ENCODE data around the gene SLC25A18. TPM values are rescaled to one million over a fixed set of nuclear protein-coding genes. Genes with fewer than 3 reads are reported as not detected.

Gene SLC25A18
- total and polyA plus RNA-seq, 2 of the 4 experiments (the other 2 are of a cell fraction), result 0.05 TPM; not detected in 1

- Histone ChIP-seq H3K4me2 (ENCODE audit: low read depth, low read length) (no peak overlapping the region), H3K27me3 (ENCODE audit: control insufficient read depth, insufficient read depth, low read length) (no peaks in the 10 kb centered on the region), H3K4me1 (ENCODE audit: control insufficient read depth, insufficient read depth, low read length) (no peaks in the 10 kb centered on the region), H3K4me3 (ENCODE audit: insufficient read depth, low read depth, low read length) (no peak overlapping the region), H3K14ac (replicated peaks; ENCODE audit: low read depth, low read length) (no peak overlapping the region), H3K36me3 (ENCODE audit: control insufficient read depth, insufficient read depth, low read length) (no peaks in the 10 kb centered on the region), H4K91ac (ENCODE audit: insufficient read depth, low read depth, low read length) (no peak overlapping the region), H2AFZ (replicated peaks; ENCODE audit: low read length, poor library complexity) (no peak overlapping the region), H4K5ac (ENCODE audit: low read depth, low read length) (no peak overlapping the region), H2AK5ac (ENCODE audit: low read depth, low read length) (no peak overlapping the region), H3K27ac (ENCODE audit: insufficient read depth, low read length) (no peak overlapping the region), H4K8ac (ENCODE audit: low read depth in 2 of 2, low read length in 2 of 2) (no peak overlapping the region), H2BK15ac (ENCODE audit: low read depth, low read length) (no peak overlapping the region), H2BK120ac (ENCODE audit: low read depth, low read length) (no peak overlapping the region), H3K23ac (ENCODE audit: low read depth, low read length) (no peak overlapping the region), H3K18ac (ENCODE audit: low read depth, low read length) (no peak overlapping the region), H2AK9ac (replicated peaks; ENCODE audit: low read depth, low read length, poor library complexity) (no peak overlapping the region), H3K79me1 (ENCODE audit: low read depth in 1 of 2, low read length in 2 of 2) (no peaks in the 10 kb centered on the region), H3K9ac (ENCODE audit: low read depth, low read length) (no peak overlapping the region), H3K56ac (ENCODE audit: extremely low read depth, insufficient read depth, low read length) (no peak overlapping the region), H2BK5ac (ENCODE audit: low read depth, low read length, poor library complexity, severe bottlenecking) (no peak overlapping the region), H2BK20ac (ENCODE audit: low read depth, low read length) (no peak overlapping the region), H4K20me1 (ENCODE audit: insufficient read depth, low read length) (no peaks in the 10 kb centered on the region), H3K4ac (ENCODE audit: low read depth, low read length) (no peak overlapping the region), H3K9me3 (ENCODE audit: control insufficient read depth, insufficient read depth, low read length) (no peaks in the 10 kb centered on the region), H3K9me1 (ENCODE audit: insufficient read depth, low read length) (no peaks in the 10 kb centered on the region; the same call in 1 of the 2 replicates)
- TF ChIP-seq MAFK (IDR thresholded peaks at IDR 0.05; ENCODE audit: low read depth, low read length) (no peak), BHLHE40 (IDR thresholded peaks at IDR 0.05; ENCODE audit: low read depth, low read length) (no peak), CHD1 (IDR thresholded peaks at IDR 0.05; ENCODE audit: low read depth, low read length) (no peak), SMC3 (IDR thresholded peaks at IDR 0.05; ENCODE audit: low read depth, low read length) (no peak), USF2 (IDR thresholded peaks at IDR 0.05; ENCODE audit: low read depth, low read length) (no peak), NFE2L2 (IDR thresholded peaks at IDR 0.05; ENCODE audit: low read depth, low read length) (no peak), MAZ (IDR thresholded peaks at IDR 0.05; ENCODE audit: borderline replicate concordance, low read depth, low read length) (no peak), FOS (IDR thresholded peaks at IDR 0.05; ENCODE audit: low read depth, low read length) (no peak), POLR2A (IDR thresholded peaks at IDR 0.05; ENCODE audit: low read depth, low read length) (no peak), MXI1 (IDR thresholded peaks at IDR 0.05; ENCODE audit: borderline replicate concordance, low read depth, low read length) (no peak), CEBPB (IDR thresholded peaks at IDR 0.05; ENCODE audit: low read depth, low read length) (no peak), CTCF (conservative IDR thresholded peaks at IDR 0.05; ENCODE audit: low read depth, low read length) (no peak), ELK1 (IDR thresholded peaks at IDR 0.05; ENCODE audit: borderline replicate concordance, low read depth, low read length) (no peak), RCOR1 (IDR thresholded peaks at IDR 0.05; ENCODE audit: insufficient replicate concordance, low read length) (no peak), RFX5 (IDR thresholded peaks at IDR 0.05; ENCODE audit: low read depth, low read length) (no peak), RAD21 (IDR thresholded peaks at IDR 0.05; ENCODE audit: low read length) (no peak)
- dilution Hi-C loops (cut with HindIII; ENCODE audit: low sequenced_read_pairs, unreplicated experiment) (no loop called here), intact Hi-C loops (cut with micrococcal nuclease) (no loop called here), in situ Hi-C loops (cut with MboI; ENCODE audit: low sequenced_read_pairs) (no loop called here)
- ATAC-seq (ENCODE audit: low read depth) (no peak), DNase-seq (no peak)
- CTCF ChIA-PET, result no interaction called here
- BruUV-seq (replicated peaks), result no TSS peak
- 86% methylated on average over 10 of the region's 17 CpGs; no CpG with 5 or more reads in 1 of the 2 experiments for WGBS, 2 experiments (ENCODE audit: extremely low coverage in 2 of 2, insufficient read length in 1 of 2)
- POLR2A ChIA-PET (ENCODE audit: unreplicated experiment), result no interaction called here
These were observed 18.3 kb downstream of the SLC25A18 start for GRCh38 chr22:17581631-17582030.

Measured in IMR-90 (cell line).